GOT3 (cell line): ENCODE data around the gene HOXA7.

Experiments
- DNase-seq: peaks from one replicate; lab custom pipeline; 2025; ENCODE audit warnings: mixed read lengths; lab: John Stamatoyannopoulos, UW

The HOXA7 gene

DNA sequence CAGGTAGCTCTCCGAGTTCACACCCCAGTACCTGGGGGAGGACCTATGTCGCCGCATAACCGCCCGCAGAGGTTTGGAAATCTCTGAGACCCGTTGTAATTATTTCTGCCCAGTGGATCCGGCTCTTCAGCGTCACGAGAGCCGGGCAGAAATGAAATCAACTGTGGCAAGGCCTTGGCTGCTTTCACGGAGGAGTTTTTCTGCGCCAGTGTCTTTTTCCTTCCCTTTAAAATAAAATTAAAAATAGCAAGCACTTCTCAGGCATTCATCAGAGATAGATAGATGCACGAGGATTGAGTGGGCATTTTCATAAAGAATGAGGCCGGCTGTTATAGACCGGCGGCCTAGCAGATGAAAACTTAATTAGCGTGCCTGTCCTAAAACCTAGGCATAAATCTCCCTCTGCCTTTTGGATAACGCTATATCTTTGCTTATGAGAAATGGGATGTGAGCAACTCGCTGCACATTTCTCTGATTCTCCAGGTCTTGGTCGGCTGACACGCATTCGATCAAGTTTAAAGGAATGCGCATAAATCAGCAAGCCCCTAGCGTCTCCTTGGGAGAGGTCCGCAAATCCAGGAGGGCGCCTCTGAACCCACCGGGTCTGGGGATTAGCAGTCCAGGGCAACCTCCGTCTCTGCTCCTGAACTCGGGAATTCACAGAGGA lies 37.0 kb upstream of the HOXA7 start:
- DNase-seq: no peak

GRCh38 chr7:27192546-27193334 lies 36.3 kb upstream of the HOXA7 start:
- DNase-seq: no peak

- no peak for DNase-seq
These were observed 35.5 kb upstream of the HOXA7 start for GRCh38 chr7:27191833-27192545.

DNA sequence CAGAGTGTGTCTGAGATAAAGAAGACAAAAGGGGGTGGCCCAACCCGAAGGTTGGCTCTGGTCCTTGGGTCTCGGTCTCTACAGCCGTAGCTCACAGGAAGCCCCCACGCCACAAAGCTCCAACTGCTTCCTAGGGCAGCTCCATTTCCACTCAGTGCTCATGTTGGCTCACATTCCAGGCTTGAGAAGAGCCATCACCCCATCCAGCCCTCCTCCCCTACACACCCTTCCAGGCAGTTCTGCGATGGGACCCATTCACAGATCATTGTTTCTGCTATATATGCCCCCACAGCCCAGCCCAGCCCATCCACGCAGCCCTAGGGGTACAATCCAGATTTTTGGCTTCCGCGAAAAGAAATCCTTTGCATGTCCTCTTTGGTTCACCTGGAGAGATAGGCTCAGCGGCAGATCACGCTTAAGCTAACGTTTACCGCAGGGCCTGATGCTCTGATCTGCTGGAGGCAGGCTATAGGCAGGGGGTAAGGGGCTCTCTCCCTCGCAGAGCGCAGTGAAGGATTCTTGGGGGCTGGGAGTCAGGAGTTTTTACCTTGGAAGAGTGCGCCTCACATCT lies 34.8 kb upstream of the HOXA7 start:
- DNase-seq: no peak

DNA sequence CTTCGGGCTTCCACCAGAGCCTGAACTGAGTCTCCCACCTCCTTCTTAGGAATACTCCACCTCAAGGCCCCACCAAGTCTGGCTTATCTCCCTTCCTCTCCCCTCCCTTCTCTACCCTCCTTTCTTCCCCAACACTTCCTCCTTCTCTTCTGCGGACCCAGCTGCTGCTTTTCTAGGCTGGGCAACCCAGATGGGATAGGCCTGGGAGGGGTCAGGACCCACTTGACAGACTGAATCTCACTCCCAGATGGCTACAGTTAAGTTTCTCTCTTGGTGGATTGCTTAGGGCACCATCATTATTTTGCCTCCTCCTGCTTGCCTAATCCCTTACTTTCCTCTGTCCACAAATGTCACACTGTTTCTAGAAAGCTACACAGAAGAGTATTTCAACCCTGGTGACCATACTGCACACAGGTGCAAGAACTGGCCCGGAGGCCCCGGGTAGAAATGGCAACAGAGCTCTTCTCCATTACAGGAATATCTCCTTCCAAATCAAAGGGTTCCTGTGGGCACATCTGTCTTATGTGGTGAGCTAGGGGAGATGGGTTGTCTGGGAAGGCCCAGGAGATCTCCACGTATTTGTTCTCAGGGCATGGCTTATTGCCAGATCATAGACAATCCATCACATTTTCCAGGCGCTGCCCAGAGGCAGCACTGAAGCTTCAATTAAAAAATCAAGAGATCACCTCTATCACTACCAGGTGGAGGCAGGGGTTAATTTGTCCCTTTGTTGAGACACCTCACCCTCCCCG lies 33.7 kb upstream of the HOXA7 start:
- no peak for DNase-seq

DNA sequence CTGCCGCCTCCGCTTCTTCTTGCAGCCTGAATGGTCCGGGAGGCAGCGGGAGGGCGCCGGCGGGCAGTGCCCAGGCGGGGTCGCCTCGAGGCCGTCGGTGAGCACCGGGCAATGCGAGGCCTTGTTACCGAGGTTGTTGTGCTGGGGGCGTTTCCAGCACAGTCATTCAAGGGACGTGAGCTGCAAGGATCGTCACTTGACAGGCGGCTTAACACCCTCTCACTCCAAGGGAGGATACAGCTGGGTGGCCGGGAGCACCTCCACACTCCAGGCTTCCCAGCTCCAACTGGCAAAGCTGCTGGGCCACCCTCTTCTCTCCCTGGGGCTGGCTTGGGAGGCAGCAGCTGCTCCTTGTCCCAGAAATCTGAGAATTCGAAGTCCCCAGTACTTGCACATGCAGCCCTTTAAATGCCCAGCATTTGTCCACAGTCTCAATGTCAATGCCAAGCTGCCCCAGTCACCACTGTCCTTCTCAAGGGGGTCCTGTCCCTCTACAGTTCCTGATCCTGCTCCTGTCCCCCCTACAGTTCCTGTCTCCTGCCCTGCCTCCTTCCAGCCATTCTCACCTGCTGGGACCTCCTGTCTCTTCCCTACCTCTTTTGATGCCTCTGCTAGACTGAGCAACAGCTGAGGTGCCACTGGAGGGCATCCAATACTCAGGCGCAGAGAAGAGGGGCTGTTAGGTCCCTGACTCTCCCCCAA lies 33.0 kb upstream of the HOXA7 start:
- DNase-seq: no peak

- DNase-seq: no peak
These were observed 32.2 kb upstream of the HOXA7 start for GRCh38 chr7:27188386-27189294.

DNA sequence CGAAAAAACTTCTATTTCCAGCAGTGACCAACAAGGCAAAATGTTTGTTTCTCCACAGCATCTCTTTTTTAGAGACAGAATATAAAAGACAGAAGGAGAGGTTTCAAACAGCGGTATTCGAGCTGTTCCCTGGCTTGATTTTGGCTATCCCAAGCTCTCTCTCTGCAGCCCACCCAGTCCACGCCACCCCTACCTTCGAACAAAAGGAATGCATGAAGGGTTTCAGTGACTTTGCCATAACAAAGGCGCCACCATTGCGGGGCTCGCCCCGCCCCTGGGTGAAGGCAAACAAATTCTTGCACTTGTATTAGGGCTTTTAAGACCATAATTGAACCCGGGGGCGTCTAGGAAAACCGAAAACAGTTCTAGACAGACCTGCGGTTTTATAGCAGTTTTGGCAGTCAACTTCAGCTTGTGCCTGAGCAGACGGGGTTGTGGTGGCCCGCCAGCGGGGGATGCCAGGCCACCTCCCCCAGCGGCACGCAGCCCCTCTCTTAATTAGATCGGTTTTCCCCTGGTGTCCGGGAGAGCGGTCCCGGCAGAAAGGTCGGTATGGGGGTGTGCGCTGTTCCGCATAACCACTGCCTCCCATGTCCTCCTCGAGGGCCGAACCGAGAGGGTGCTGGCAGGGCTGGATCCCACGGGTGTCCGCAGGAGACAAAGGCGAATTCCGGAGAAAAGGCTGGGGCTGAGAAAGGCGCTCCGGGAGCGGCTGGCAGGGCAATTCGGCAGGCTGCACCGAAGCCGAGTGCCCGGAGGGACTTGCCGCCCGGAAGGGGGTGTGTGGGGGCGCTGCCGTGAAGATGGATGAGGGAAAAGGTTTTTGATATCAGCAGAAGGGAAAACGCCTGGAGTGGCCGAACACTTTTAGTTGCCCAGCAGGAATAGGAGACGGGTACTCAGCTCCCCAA lies 31.3 kb upstream of the HOXA7 start:
- no peak for DNase-seq

DNA sequence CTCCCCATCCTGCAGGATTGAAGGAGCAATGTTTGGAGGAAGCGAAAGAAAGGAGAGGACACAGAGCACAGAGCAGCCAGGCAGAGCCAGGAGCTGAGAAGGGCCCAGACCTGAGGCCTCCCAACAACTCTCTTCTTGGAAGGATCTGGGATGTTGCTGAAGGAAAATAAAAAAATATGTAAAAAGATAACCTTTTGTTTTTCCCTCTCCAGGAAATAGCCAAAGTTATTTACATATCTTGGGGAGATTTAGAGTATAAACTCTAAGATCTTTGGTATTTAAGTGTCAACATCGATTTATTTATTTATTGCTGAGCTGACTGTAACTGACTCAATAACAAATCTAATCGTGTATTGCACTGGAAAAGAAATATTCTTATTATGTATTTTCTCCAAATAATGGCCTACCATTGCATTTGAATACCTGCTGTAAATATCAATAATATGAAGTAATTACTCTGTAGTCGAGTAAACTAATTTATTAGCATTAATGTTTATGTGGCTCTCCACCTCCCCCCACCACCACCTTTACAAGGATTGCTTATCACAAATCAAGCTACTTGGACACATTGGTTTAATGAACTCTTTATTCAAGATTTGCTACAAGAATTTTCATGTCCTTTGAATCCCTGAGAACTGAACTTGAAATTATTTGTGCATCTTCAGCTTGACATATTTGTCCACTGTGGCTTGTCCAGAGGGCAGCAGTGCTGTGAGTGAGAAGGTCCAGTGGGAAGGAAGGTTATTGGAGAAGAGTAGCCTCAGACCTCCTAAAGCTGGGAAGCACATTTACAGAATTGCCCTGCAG lies 30.4 kb upstream of the HOXA7 start:
- DNase-seq: no peak

GRCh38 chr7:27185854-27186667 lies 29.6 kb upstream of the HOXA7 start:
- no peak for DNase-seq

DNA sequence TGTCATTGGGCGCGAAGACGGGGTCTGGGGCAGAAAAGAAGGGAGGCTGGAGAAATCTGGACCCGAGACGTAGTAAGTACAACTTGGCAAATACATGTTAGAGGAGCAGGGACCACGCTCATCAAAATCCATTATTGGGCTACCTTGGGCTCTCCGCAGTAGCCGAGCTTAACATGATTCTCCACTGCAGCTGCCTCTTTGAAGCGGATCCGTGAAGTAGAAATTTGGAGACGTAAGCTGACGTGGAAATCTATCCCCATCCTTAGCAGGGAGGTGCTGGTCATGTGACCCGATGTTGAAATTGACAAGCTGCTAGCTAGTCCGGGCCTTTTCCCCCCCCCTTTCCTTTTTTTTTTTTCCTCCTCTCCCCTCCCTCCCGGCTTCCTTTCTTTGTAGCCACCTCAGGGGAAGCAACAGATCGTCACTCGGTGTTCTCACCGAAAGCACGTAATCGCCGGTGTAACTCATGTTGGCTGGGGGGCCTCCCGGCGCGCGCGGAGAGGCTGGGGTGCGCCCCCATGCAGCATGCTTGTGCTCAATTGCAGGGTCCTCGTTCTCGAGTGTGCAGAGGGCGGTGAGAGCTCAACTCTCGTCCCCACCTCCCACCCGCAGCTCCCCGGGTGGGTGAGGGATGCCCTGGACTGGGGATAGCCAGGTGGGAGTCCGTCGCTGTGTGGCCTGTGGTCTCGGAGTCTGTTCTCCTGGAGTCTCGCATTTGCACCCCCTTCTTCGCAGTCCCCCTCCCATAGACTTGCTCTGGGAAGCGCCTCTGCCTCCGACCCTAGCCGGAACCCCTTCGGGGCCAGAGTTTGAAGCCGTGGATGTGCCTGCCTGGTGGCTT lies 28.8 kb upstream of the HOXA7 start, which contains the start of gene HOXA11:
Gene HOXA11 (minus strand): TSS at position 220 of the 841 bp plus-strand sequence. CDS start 88 bp downstream, at position 132.
- no peak for DNase-seq

DNA sequence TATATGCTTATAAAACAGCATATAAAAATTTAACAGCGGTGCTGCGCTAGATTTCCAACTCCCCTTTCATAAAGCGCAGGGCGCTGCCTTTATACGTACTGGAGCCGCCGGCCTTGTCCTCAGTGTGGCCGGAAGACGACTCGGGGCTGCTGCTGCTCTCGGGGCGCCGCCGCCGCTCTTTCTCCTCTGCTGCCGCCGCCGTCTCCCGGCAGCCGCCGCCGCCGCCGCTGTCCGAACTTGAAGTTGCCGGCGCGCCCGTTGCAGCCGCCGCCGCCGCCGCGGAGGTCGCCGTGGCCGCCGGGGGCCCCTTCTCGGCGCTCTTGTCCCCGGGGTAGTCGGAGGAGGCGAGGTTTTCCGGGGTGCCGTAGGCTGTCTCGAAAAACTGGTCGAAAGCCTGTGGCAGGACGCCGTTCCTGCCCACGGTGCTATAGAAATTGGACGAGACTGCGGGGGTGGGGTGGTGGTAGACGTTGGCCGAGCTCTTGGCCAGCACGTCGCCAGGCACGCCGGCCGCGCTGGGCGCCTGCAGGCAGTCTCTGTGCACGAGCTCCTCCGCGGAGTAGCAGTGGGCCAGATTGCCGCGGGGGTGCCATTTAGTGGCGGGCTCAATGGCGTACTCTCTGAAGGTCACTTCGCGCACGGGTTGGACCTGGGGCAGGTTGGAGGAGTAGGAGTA lies 28.0 kb upstream of the HOXA7 start:
- DNase-seq: no peak

DNA sequence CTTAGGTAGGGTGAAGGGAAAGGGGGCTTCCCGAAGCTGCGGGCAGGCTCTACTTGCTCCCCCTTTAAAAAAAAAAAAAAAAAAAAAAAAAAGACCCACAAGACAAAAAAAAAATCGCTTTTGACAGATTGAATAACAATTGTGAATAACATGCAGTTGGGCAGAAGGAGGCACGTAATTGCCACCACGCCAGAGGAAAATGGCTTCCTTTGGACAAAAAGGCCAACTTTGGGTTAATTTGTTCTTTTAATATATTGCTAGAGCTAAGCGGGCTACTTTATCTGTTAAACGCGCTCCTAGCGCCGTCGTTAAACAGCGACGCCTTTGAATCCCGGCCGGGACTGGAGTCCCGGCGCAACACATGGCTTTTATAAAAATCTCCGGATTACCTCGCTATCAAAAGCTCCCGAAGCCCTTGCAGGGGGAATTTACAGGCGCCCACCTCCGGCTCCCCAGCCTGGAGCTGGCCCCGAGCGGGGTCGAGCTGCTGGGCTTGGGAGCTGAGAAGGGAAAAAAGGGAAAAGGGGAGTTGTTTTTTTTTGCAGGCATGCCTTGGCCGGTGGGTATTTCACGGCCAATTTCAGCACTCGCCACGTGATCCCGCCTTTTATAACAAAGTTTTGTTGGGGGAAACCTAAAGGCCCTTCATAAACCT lies 27.3 kb upstream of the HOXA7 start:
- no peak for DNase-seq

DNA sequence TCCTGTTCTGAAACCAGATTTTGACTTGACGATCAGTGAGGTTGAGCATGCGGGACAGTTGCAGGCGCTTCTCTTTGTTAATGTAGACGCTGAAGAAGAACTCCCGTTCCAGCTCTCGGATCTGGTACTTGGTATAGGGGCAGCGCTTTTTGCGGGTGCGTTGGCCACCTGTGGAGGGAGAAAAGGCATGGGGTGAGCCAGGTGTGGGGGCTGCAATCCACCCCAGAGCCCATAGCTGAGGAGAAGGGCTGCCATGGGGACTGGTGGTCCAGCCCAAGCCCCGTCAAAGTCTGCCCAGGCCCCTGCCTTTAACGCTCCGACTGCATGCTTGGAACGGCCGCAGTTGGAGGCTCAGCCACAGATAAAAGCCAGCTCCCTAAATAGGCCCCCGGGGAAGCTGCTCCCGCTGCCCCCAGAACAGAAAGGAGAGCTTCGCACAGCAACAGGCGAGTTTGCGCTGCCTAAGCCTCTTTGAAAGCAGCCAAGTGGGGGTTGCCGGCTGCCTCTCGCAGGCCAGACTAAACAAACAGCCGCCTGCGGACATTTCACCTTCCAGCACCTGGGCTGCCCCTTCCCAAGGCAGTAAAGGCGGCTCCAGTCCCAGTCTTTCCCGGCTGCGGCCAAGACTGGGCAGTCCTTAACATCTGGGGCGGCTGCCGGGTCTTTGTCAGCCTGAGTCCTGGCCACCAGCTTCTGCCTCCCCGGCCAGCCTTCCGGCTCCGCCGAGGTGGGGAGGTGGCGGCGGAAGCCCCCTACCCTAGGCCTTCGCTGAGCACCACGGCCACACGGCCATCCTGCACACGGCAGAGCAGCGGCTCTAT lies 26.6 kb upstream of the HOXA7 start:
- DNase-seq: no peak
